Nephron progenitor cell (in vitro differentiated cells): ENCODE measurements around the gene IGSF3.

Experiments
- DNase-seq: peaks from one replicate; pipeline ENCODE4 v3.0.0; 2021
- H3K27ac Mint-ChIP-seq: 2 replicates; pipeline ENCODE4 v1.8.0; 2021; ENCODE audit warnings: mild to moderate bottlenecking, moderate library complexity, mixed read lengths
- H3K27me3 Mint-ChIP-seq: 2 replicates; pipeline ENCODE4 v1.8.0; 2021; ENCODE audit warnings: mild to moderate bottlenecking, low read depth, mixed read lengths; ENCODE audit not compliant: poor library complexity
- H3K36me3 Mint-ChIP-seq: 2 replicates; pipeline ENCODE4 v1.8.0; 2021; ENCODE audit warnings: low read depth, mixed read lengths
- H3K4me1 Mint-ChIP-seq: 2 replicates; pipeline ENCODE4 v1.8.0; 2021; ENCODE audit warnings: mixed read lengths
- H3K4me3 Mint-ChIP-seq: 2 replicates; pipeline ENCODE4 v1.8.0; 2021; ENCODE audit warnings: mild to moderate bottlenecking, moderate library complexity, mixed read lengths
- H3K9me3 Mint-ChIP-seq: 2 replicates; pipeline ENCODE4 v1.8.0; 2021; ENCODE audit warnings: mild to moderate bottlenecking, moderate library complexity, mixed read lengths
- TF ChIP-seq, protein P1 (sequence below): fragments of 200-600 bp; sonication (generic); IDR thresholded peaks from 2 replicates; pipeline ENCODE4 v1.5.0; 2021; ENCODE audit warnings: antibody characterized with exemption

The IGSF3 gene

DNA sequence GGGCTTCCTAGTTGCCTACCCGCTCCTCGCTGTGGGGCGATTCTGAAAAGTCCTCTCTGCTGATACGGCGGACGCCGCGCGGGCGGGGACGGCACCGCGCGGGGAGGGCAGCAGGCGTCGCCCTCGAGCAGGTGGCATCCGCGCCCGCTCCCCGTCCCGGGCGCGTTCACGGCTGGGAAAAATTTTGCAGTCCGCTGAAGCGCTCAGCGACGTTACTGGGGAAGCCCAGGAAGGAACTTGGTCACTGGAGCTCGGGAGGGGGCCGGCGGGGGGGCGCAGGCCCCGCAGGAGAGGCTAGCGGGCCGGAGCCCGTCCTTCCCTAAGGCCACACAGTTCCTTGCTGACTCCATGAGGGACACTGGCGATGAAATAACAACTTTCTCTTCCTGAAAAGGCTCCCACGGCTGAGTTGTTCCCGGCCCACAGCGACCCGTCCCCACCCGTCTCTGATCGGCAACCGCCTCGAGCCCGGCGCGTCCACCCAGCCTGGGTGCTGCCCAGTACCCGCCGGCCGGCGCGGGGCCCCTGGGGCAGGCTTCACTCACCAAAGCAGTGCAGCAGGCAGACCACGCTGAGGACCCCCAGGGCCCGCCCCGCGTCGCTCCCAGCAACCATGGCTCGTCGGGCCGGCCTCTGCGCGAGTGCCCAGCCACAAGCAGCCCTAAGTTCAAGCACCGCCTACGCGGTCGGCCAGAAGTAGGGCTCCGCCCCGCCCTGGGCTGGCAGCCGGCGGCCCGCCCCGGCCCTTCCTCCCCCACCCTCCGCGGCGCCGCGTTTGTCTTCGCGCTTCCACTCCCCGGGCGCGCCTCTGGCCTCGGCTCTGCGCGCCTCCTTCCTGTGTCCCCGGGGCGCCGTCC lies 96.9 kb downstream of the IGSF3 start, which contains the start of gene CD58:
TSS of gene CD58 (minus strand) at position 669 of the 857 bp plus-strand sequence. CDS start at position 615, 54 bp downstream.
- peak; percentile 87 for DNase-seq
- Mint-ChIP-seq H3K27me3 (peaks cover 11% of the 10 kb centered on the region), H3K4me3 (peak within 1 kb of the TSS; percentile 79), H3K36me3 (no peaks in the 10 kb centered on the region), H3K27ac (peak within 1 kb of the TSS; percentile 83), H3K9me3 (no peaks in the 10 kb centered on the region), H3K4me1 (peaks cover 47% of the 10 kb centered on the region)
- TF ChIP-seq, protein P1, sequence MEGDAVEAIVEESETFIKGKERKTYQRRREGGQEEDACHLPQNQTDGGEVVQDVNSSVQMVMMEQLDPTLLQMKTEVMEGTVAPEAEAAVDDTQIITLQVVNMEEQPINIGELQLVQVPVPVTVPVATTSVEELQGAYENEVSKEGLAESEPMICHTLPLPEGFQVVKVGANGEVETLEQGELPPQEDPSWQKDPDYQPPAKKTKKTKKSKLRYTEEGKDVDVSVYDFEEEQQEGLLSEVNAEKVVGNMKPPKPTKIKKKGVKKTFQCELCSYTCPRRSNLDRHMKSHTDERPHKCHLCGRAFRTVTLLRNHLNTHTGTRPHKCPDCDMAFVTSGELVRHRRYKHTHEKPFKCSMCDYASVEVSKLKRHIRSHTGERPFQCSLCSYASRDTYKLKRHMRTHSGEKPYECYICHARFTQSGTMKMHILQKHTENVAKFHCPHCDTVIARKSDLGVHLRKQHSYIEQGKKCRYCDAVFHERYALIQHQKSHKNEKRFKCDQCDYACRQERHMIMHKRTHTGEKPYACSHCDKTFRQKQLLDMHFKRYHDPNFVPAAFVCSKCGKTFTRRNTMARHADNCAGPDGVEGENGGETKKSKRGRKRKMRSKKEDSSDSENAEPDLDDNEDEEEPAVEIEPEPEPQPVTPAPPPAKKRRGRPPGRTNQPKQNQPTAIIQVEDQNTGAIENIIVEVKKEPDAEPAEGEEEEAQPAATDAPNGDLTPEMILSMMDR, result peak; percentile 71

DNA sequence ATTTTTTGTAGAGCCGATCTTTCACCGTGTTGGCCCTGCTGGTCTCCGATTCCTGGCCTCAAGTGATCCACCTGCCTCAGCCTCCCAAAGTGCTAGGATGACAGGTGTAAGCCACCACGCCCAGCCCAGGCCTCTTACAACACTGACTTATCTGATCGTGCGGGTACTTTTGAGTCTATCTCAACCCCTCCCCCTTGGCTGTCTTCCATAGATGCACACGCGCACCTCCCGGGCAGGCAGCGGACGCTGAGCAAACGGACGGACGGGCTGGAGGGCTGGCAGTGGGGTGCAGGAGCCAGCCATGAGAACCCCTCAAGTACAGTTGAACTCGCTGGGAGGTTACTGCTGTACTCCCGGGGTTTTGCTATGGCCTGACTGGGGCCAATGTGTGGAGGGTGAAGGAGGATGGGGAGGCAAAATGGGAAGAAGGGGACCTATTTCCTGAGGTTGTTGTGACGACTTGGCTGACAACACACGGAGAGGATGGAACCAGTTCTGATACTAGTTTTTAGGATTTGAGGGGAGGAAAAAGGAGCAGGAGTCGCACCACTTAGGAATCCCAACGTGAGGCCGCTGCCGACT lies 97.7 kb downstream of the IGSF3 start:
- peaks cover 6% of the 10 kb centered on the region for H3K36me3 Mint-ChIP-seq
- no peak for DNase-seq
- H3K9me3 Mint-ChIP-seq, result peaks cover 3% of the 10 kb centered on the region
- TF ChIP-seq, protein P1, result no peak
- peak overlapping the region; percentile 83 for H3K27ac Mint-ChIP-seq
- H3K4me1 Mint-ChIP-seq, result peaks cover 47% of the 10 kb centered on the region
- H3K27me3 Mint-ChIP-seq, result peaks cover 11% of the 10 kb centered on the region
- H3K4me3 Mint-ChIP-seq, result peak overlapping the region; percentile 79

DNA sequence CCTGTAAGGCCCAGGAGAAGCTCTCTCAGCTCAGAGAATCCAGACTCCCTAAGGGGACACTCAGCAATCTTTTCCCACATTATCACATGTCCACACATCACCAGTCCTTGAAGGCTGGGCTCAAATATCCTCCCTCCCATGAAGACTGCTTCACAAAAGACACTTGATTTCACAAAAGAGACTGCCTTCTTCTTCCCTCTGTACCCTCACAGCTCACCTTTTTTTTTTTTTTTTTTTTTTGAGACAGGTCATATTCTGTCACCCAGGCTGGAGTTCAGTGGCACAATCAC lies 98.2 kb downstream of the IGSF3 start:
- peaks cover 9% of the 10 kb centered on the region for H3K36me3 Mint-ChIP-seq
- DNase-seq, result no peak
- no peak overlapping the region for H3K27ac Mint-ChIP-seq
- peaks cover 7% of the 10 kb centered on the region for H3K9me3 Mint-ChIP-seq
- peaks cover 11% of the 10 kb centered on the region for H3K27me3 Mint-ChIP-seq
- TF ChIP-seq, protein P1, result no peak
- peak overlapping the region; percentile 21 for H3K4me3 Mint-ChIP-seq
- peaks cover 44% of the 10 kb centered on the region for H3K4me1 Mint-ChIP-seq

DNA sequence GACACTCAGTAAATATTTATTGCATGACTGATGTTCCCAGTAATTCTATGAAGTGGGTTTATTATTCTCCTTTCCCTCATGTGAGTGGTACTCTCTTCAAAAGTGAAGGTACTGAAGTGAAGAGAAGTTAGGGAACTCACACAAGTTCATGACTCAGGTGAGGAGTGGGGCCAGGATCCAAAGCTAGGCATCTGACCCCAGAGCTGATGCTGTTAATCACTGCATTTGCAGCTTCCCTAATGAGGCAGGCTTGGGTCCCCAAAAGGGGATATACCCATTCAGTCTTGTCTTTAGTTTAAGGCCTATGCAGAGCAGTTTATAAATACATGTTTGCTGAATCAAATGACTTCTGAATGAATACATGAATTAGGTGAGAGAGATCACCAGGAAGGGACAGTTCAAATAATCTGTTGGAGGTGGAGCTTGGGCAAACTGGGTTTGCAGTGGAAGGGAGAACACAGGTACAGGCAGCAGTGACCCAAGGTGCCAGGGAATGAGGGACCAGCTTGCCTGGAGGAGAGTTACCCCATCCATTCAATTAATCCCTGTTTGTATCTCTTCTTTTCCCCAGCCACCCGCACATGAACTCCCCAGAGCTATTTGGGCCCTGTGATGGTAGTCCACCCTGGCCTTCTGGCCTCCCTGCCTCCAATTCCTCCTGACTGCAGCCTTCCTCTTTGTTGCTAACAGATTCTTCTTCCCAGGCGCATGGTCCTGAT lies 98.7 kb downstream of the IGSF3 start:
- no peak overlapping the region for H3K27ac Mint-ChIP-seq
- peak overlapping the region; percentile 69 for H3K4me3 Mint-ChIP-seq
- H3K27me3 Mint-ChIP-seq, result peaks cover 11% of the 10 kb centered on the region
- peaks cover 12% of the 10 kb centered on the region for H3K9me3 Mint-ChIP-seq
- TF ChIP-seq, protein P1, result no peak
- H3K4me1 Mint-ChIP-seq, result peaks cover 39% of the 10 kb centered on the region
- H3K36me3 Mint-ChIP-seq, result peaks cover 14% of the 10 kb centered on the region
- DNase-seq, result no peak

DNA sequence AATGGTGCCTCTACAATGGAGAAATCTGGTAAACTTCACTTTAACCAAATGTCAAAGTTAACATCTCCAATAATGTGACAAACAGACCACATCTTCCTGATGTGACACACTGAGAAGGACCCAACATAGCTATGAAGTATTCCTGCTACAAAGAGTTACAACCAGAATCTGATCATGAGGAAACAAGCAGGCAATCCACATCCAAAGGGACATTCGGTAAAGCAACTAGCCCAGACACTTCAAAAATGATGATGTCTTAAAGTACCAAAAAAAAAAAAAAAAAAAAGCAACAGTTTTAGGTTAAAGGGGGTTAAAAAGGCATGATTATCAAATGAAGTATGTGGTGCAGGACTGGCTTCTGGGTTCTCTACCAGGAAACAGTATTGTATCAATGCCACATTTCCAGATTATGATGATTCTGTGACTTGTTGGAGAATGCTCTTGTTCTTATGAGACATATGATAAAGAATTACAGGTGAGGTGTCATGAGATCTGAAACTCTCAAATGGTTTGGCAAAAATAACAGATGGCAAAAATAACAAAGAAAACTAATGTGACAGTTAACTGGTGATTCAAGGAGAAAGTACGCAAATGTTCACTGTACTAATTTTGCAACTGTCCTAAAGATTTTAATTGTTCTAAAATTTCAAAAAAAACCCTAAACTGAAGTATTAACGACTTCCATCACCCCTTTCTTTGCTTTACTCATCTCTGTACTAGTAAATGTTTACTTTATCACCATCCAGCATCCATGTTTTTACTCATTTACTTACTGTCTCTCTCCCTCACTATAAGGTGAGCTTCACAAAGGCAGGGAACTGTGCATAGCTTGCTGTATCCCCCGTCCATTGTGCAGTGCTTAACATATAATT lies 99.5 kb downstream of the IGSF3 start:
- H3K4me1 Mint-ChIP-seq, result peaks cover 34% of the 10 kb centered on the region
- no peak for DNase-seq
- H3K9me3 Mint-ChIP-seq, result peaks cover 20% of the 10 kb centered on the region
- no peak overlapping the region for H3K27ac Mint-ChIP-seq
- peaks cover 21% of the 10 kb centered on the region for H3K36me3 Mint-ChIP-seq
- TF ChIP-seq, protein P1, result no peak
- peaks cover 9% of the 10 kb centered on the region for H3K27me3 Mint-ChIP-seq
- H3K4me3 Mint-ChIP-seq, result no peak overlapping the region
